H1 (cell line): ENCODE measurements around the gene KIAA1671. TPM values are rescaled to one million over a fixed set of nuclear protein-coding genes. Genes with fewer than 3 reads are reported as not detected.

Experiments
- CTCF ChIA-PET: fragments of 300-600 bp; sonication (Branson Sonifier 250); formaldehyde crosslinking; loops from one replicate; lab custom pipeline; 2021; ENCODE audit not compliant: partially characterized antibody; lab: Charles Lee
- POLR2A ChIA-PET: fragments of 300-600 bp; sonication (Branson Sonifier 250); formaldehyde crosslinking; loops from one replicate; lab custom pipeline; 2021; ENCODE audit warnings: inconsistent platforms; ENCODE audit not compliant: partially characterized antibody; lab: Charles Lee
- DNase-seq, 2 experiments: peaks; one replicate each; pipeline versions ENCODE4 v3.0.0 to v3.0.0-alpha.2; 2010 to 2022; ENCODE audit warnings: low spot score in 2 of 2, low read depth in 1 of 2, mixed read lengths in 1 of 2
- FAIRE-seq: peaks from 2 replicates; lab custom pipeline; 2011; peaks lifted over from hg19 to GRCh38; lab: Jason Lieb, UNC
- H2AFZ ChIP-seq: 2 replicates; pipeline ENCODE4 v1.8.1; 2012; ENCODE audit warnings: low read length, inconsistent platforms
- H2AK5ac ChIP-seq: 2 replicates; pipeline ENCODE4 v1.6.1; 2013; ENCODE audit warnings: low read depth, low read length
- H2BK120ac ChIP-seq: replicated peaks from 2 replicates; pipeline ENCODE3; 2013; ENCODE audit warnings: low read depth, low read length, inconsistent platforms
- H2BK12ac ChIP-seq: 2 replicates; pipeline ENCODE4 v1.6.1; 2013; ENCODE audit warnings: low read depth, low read length
- H2BK15ac ChIP-seq: 2 replicates; pipeline ENCODE4 v1.6.1; 2013; ENCODE audit warnings: low read length
- H2BK20ac ChIP-seq: 2 replicates; pipeline ENCODE4 v1.6.1; 2013; ENCODE audit warnings: low read length
- H2BK5ac ChIP-seq: 2 replicates; pipeline ENCODE4 v1.6.1; 2013; ENCODE audit warnings: low read depth, low read length
- H3K14ac ChIP-seq: 2 replicates; pipeline ENCODE4 v1.6.1; 2013; ENCODE audit warnings: inconsistent platforms; ENCODE audit not compliant: insufficient read length
- H3K18ac ChIP-seq: 2 replicates; pipeline ENCODE4 v1.6.1; 2013; ENCODE audit warnings: low read length; ENCODE audit errors: extremely low read depth
- H3K23ac ChIP-seq: 2 replicates; pipeline ENCODE4 v1.6.1; 2013; ENCODE audit warnings: inconsistent platforms; ENCODE audit not compliant: insufficient read length
- H3K23me2 ChIP-seq: 2 replicates; pipeline ENCODE4 v1.6.1; 2013; ENCODE audit warnings: low read depth, low read length
- H3K27ac ChIP-seq: 2 replicates; pipeline ENCODE4 v1.6.1; 2011; ENCODE audit warnings: low read depth, low read length, inconsistent platforms
- H3K27me3 ChIP-seq, 4 experiments: replicated peaks in 1 of 4; 1 replicate in 1 of 4; 2 replicates in 3 of 4; pipeline versions ENCODE4 v1.6.1 to v1.8.1; 2011 to 2013; ENCODE audit warnings: low read length in 3 of 4, mild to moderate bottlenecking in 3 of 4, inconsistent platforms in 2 of 4, mixed read lengths in 2 of 4, moderate library complexity in 1 of 4; ENCODE audit not compliant: control insufficient read depth in 3 of 4, insufficient read depth in 3 of 4; ENCODE audit errors: extremely low read depth in 1 of 4
- H3K36me3 ChIP-seq, 4 experiments: 2 replicates each; pipeline versions ENCODE4 v1.6.1 to v1.8.1; 2011 to 2013; ENCODE audit warnings: mild to moderate bottlenecking in 4 of 4, low read length in 3 of 4, moderate library complexity in 2 of 4, control low read depth in 1 of 4, inconsistent platforms in 1 of 4; ENCODE audit not compliant: insufficient read depth in 4 of 4, control insufficient read depth in 2 of 4
- H3K4ac ChIP-seq: replicated peaks from 2 replicates; pipeline ENCODE3; 2013; ENCODE audit warnings: low read length, low read depth, mixed read lengths, inconsistent platforms; ENCODE audit not compliant: insufficient read length
- H3K4me1 ChIP-seq, 4 experiments: replicated peaks in 1 of 4; 1 replicate in 1 of 4; 2 replicates in 3 of 4; pipeline versions ENCODE4 v1.6.1 to v1.8.1; 2011 to 2013; ENCODE audit warnings: low read length in 3 of 4, inconsistent platforms in 2 of 4, mixed read lengths in 1 of 4; ENCODE audit not compliant: insufficient read depth in 4 of 4, control insufficient read depth in 3 of 4
- H3K4me2 ChIP-seq, 2 experiments: 2 replicates each; pipeline versions ENCODE4 v1.6.1 to v1.8.1; 2011 to 2013; ENCODE audit warnings: low read depth in 2 of 2, low read length in 2 of 2, control low read depth in 1 of 2, inconsistent platforms in 1 of 2, mild to moderate bottlenecking in 1 of 2; ENCODE audit not compliant: insufficient read depth in 1 of 2
- H3K4me3 ChIP-seq, 4 experiments: fragments of 200-600, 300-600 bp in 1 of 4; sonication (generic), shearing (Covaris generic), sonication (Bioruptor Twin) in 1 of 4; 2 replicates each; pipeline versions ENCODE4 v1.5.1 to v1.8.1; 2011 to 2016; ENCODE audit warnings: low read length in 4 of 4, low read depth in 3 of 4, control low read depth in 2 of 4, inconsistent platforms in 2 of 4, mild to moderate bottlenecking in 2 of 4, mixed read lengths in 1 of 4, moderate library complexity in 1 of 4; ENCODE audit not compliant: insufficient read depth in 2 of 4; ENCODE audit errors: extremely low read depth in 1 of 4
- H3K56ac ChIP-seq: replicated peaks from 2 replicates; pipeline ENCODE3; 2013; ENCODE audit warnings: low read depth, mild to moderate bottlenecking, mixed read lengths, low read length, inconsistent platforms; ENCODE audit not compliant: insufficient read length
- H3K79me1 ChIP-seq: 2 replicates; pipeline ENCODE4 v1.6.1; 2013; ENCODE audit warnings: low read depth, low read length, control low read depth
- H3K79me2 ChIP-seq, 2 experiments: 2 replicates each; pipeline versions ENCODE4 v1.6.1 to v1.8.1; 2012 to 2013; ENCODE audit warnings: low read length in 2 of 2, mild to moderate bottlenecking in 2 of 2, inconsistent platforms in 1 of 2; ENCODE audit not compliant: insufficient read depth in 2 of 2, control insufficient read depth in 1 of 2
- H3K9ac ChIP-seq, 4 experiments: replicated peaks in 1 of 4; 1 replicate in 1 of 4; 2 replicates in 3 of 4; pipeline versions ENCODE4 v1.6.1 to v1.8.1; 2011 to 2013; ENCODE audit warnings: low read depth in 3 of 4, low read length in 3 of 4, control low read depth in 2 of 4, mild to moderate bottlenecking in 2 of 4, moderate library complexity in 2 of 4, inconsistent platforms in 1 of 4; ENCODE audit errors: extremely low read depth in 1 of 4
- H3K9me3 ChIP-seq, 2 experiments: 2 replicates each; pipeline versions ENCODE4 v1.6.1 to v1.8.1; 2012 to 2013; ENCODE audit warnings: mild to moderate bottlenecking in 2 of 2, moderate library complexity in 2 of 2, control low read depth in 1 of 2, inconsistent platforms in 1 of 2, low read depth in 1 of 2, low read length in 1 of 2, mixed read lengths in 1 of 2; ENCODE audit not compliant: insufficient read depth in 2 of 2
- H4K20me1 ChIP-seq, 2 experiments: replicated peaks in 1 of 2; 2 replicates each; pipeline versions ENCODE3 to v1.8.1; 2011 to 2013; ENCODE audit warnings: inconsistent platforms in 2 of 2, low read length in 2 of 2, mild to moderate bottlenecking in 1 of 2; ENCODE audit not compliant: insufficient read depth in 2 of 2, control insufficient read depth in 1 of 2
- H4K5ac ChIP-seq: 2 replicates; pipeline ENCODE4 v1.6.1; 2013; ENCODE audit warnings: low read length, low read depth, mixed read lengths, inconsistent platforms; ENCODE audit not compliant: insufficient read length
- H4K8ac ChIP-seq: 2 replicates; pipeline ENCODE4 v1.8.0; 2013; ENCODE audit warnings: mild to moderate bottlenecking, moderate library complexity, low read length, inconsistent platforms; ENCODE audit not compliant: insufficient read depth; ENCODE audit errors: extremely low read depth
- H4K91ac ChIP-seq: replicated peaks from 2 replicates; pipeline ENCODE3; 2013; ENCODE audit warnings: low read length, mixed read lengths, inconsistent platforms; ENCODE audit not compliant: insufficient read length
- BACH1 ChIP-seq: IDR thresholded peaks from 2 replicates; pipeline ENCODE4 v1.6.1; 2012; ENCODE audit warnings: low read length, improper control_type of control experiment
- BRCA1 ChIP-seq: IDR thresholded peaks from 2 replicates; pipeline ENCODE4 v1.6.1; 2012; ENCODE audit warnings: low read depth, low read length, improper control_type of control experiment
- CBX8 ChIP-seq: fragments of 300-800, 300-1000 bp; sonication (generic); IDR thresholded peaks from 2 replicates; pipeline ENCODE4 v1.7.1; 2016; ENCODE audit warnings: low read depth, low read length, borderline replicate concordance
- CREB1 ChIP-seq: IDR thresholded peaks from 2 replicates; pipeline ENCODE4 v1.6.1; 2012; ENCODE audit warnings: inconsistent platforms
- EGR1 ChIP-seq: IDR thresholded peaks from 2 replicates; pipeline ENCODE4 v1.6.1; 2011; ENCODE audit warnings: low read depth, low read length, borderline replicate concordance
- RBBP5 ChIP-seq: IDR thresholded peaks from 2 replicates; pipeline ENCODE4 v1.7.1; 2012; ENCODE audit warnings: low read depth, mild to moderate bottlenecking, inconsistent platforms, low read length, moderate library complexity, borderline replicate concordance
- RFX5 ChIP-seq: IDR thresholded peaks from 2 replicates; pipeline ENCODE4 v1.6.1; 2011; ENCODE audit warnings: low read depth, low read length, improper control_type of control experiment, borderline replicate concordance
- SP4 ChIP-seq: IDR thresholded peaks from 2 replicates; pipeline ENCODE4 v1.6.1; 2012; ENCODE audit warnings: low read length, inconsistent platforms
- TAF7 ChIP-seq: optimal IDR thresholded peaks from 2 replicates; pipeline ENCODE3; 2011; ENCODE audit warnings: low read depth, mild to moderate bottlenecking, inconsistent platforms, low read length, moderate library complexity, borderline replicate concordance
- WGBS, 2 experiments: shearing (Covaris generic) in 1 of 2; methylation state at CpG; one replicate each; pipeline versions ENCODE4 v1.1.6 to v1.1.7; 2013 to 2015; ENCODE audit warnings: low lambda C conversion rate in 2 of 2, mixed read lengths in 2 of 2, inconsistent platforms in 1 of 2, low coverage in 1 of 2, missing lambda C conversion rate in 1 of 2; ENCODE audit not compliant: insufficient replicate concordance in 2 of 2, insufficient coverage in 1 of 2, insufficient read length in 1 of 2; ENCODE audit errors: extremely low coverage in 1 of 2, missing lambda C conversion rate in 1 of 2; 5-methylcytosine and 5-hydroxymethylcytosine counted together
- polyA plus RNA-seq, 7 experiments: library from polyadenylated mRNA; depleted of rRNA in 3 of 7; stranded (reverse) in 5 of 7; unstranded in 2 of 7; fragments of >200 nt in 5 of 7; fragments of 200-250 nt in 2 of 7; gene quantifications; 1 replicate in 5 of 7; 2 replicates in 1 of 7; 4 replicates in 1 of 7; pipeline versions ENCODE4 v1.2.1 to v1.2.3, GENCODE V29; 2011 to 2013; ENCODE audit warnings: missing spikeins in 2 of 7, mixed read lengths in 2 of 7
- total RNA-seq: library from RNA; stranded (reverse); fragmentation: NEBNext Ultra II Directional; extraction: Animal tissue kit (Norgen Biotek cat#: 25700); gene quantifications from 2 replicates; pipeline ENCODE4 v1.2.1, GENCODE V29; 2021
- TF ChIP-seq, protein P1 (sequence below): IDR thresholded peaks from 2 replicates; pipeline ENCODE4 v1.6.1; 2012; ENCODE audit warnings: inconsistent platforms
- TF ChIP-seq, protein P2 (sequence below): IDR thresholded peaks from 2 replicates; pipeline ENCODE4 v1.6.1; 2012; ENCODE audit warnings: low read length, inconsistent platforms

The KIAA1671 gene
- total and polyA plus RNA-seq, 2 of the 8 experiments (the other 6 are each of a cell fraction or from before 2014, with no cell fraction given), result 6.4 to 23.9 TPM

DNA sequence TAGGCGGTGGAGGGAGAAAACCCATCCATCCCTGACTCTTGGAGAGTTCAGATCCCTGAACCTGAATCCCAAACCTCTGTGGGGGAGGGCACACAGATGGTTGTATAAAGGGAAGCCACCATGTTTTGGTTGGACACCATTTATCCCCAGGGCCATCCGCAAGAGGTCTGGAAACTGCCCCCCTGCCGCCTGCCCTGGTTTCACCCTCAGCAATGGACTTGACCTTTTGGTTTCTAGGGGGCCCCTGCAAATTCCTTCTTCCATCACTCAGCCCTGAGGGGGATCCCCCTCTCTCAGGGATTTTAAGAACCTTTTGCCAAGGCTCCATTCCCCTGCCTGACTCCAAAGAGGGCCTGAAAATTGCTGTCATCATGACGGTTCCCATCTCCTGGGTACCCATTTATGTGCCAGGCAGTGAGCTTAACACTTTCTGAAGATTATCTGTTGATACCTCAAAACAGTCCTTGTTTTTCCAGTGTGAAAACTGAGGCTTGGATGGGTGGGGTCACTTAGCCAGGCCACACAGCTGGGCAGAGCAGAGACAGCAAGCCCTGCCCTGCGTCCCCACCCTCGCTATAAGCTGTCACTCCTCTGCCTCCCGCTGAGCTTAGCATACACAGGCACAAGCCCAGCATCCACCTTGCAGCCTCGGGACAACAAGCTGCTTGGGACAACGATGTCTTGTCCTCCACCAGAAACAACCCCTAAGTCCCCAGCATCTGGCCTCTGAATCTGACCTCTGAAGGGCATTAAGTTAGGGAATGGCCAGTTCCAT is 213.9 kb downstream of the KIAA1671 start:
- Histone ChIP-seq H4K91ac (no peak overlapping the region), H2BK15ac (no peak overlapping the region), H3K14ac (no peak overlapping the region), H3K27ac (no peak overlapping the region), H3K4me3 (no peak overlapping the region), H3K79me2 (no peaks in the 10 kb centered on the region), H4K20me1 (peaks cover 3 to 6% of the 10 kb centered on the region in 2 experiments), H3K23me2 (no peaks in the 10 kb centered on the region), H4K8ac (no peak overlapping the region), H3K9ac (no peak overlapping the region), H2BK5ac (no peak overlapping the region), H4K5ac (no peak overlapping the region), H3K4me2 (no peak overlapping the region), H3K23ac (no peak overlapping the region), H2BK120ac (no peak overlapping the region), H3K4ac (no peak overlapping the region), H3K27me3 (no peaks in the 10 kb centered on the region), H3K36me3 (no peaks in the 10 kb centered on the region), H3K4me1 (no peaks in the 10 kb centered on the region), H2BK20ac (no peak overlapping the region), H3K9me3 (no peaks in the 10 kb centered on the region), H3K79me1 (no peaks in the 10 kb centered on the region), H2BK12ac (no peak overlapping the region), H3K56ac (no peak overlapping the region), H2AFZ (no peak overlapping the region), H3K18ac (no peak overlapping the region), H2AK5ac (0 out of 2 replicates have a peak overlapping the region, but pooled peaks have one; percentile 53)
- WGBS, 2 experiments, result 84% methylated on average over 9 of the region's 9 CpGs; no CpG with 5 or more reads in 1 of the 2 experiments
- DNase-seq (no peak), FAIRE-seq (no peak)
- POLR2A ChIA-PET, result no interaction called here
- CTCF ChIA-PET, result interaction anchor here (0.7 to 6.0 kb wide), 5 partner anchors 55 to 116 kb away, joined by 3 to 37 read pairs (median 5); no protein-coding TSS in a partner anchor
- TF ChIP-seq, protein P1, sequence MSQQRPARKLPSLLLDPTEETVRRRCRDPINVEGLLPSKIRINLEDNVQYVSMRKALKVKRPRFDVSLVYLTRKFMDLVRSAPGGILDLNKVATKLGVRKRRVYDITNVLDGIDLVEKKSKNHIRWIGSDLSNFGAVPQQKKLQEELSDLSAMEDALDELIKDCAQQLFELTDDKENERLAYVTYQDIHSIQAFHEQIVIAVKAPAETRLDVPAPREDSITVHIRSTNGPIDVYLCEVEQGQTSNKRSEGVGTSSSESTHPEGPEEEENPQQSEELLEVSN, result no peak
- TF ChIP-seq BACH1 (no peak), BRCA1 (no peak), EGR1 (no peak), TAF7 (no peak), CBX8 (no peak), RBBP5 (no peak), CREB1 (no peak), RFX5 (no peak), SP4 (no peak)
- TF ChIP-seq, protein P2, sequence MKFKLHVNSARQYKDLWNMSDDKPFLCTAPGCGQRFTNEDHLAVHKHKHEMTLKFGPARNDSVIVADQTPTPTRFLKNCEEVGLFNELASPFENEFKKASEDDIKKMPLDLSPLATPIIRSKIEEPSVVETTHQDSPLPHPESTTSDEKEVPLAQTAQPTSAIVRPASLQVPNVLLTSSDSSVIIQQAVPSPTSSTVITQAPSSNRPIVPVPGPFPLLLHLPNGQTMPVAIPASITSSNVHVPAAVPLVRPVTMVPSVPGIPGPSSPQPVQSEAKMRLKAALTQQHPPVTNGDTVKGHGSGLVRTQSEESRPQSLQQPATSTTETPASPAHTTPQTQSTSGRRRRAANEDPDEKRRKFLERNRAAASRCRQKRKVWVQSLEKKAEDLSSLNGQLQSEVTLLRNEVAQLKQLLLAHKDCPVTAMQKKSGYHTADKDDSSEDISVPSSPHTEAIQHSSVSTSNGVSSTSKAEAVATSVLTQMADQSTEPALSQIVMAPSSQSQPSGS, result no peak
